Measurements from ENCODE around the gene PTGS1.

PTGS1 gene

DNA sequence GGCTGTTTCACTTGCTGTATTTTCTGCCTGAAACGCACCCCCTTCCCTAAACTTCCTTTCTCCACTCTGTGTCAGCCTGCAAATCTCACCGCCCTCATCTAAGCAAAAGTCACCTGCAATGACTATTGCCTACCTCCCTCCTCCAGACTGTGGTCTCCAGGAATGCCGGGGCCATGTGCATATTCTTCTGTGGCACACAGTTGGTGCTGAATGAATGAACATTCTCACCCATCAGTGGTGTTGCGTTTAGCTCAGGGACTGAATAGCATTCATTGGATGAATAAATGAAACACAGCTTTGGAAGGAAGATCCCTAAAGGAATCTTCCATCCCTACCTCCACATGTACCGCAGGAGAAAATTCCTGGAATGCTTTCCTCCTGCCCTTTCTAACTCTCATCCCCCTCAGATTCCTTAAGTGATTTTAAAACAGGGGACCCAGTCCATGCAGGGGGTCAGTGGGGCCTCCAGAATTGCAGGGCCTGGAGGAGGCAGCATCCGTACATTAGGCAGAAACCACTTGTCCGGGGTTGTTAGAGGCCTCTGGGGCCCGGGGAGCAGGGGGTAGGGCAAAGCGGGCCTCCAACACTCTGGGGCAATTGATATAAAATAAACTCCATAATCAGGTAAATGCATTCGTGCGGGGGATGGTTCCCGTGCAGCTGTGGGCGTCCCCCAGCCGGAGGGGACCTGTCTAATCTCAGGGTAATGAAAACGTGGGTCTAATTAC is 28.3 kb upstream of the PTGS1 start:
- ChIA-PET CTCF (interaction anchor here (0.8 to 20.5 kb wide), 4 partner anchors 8 to 240 kb away, joined by 3 to 831 read pairs (median 14); no protein-coding TSS in a partner anchor), POLR2A (no interaction called here)
- no peak for DNase-seq (ENCODE audit: low read depth, low spot score)
- no peak overlapping the region for H3K4me3 ChIP-seq (ENCODE audit: low read depth, low read length)
- TF ChIP-seq, protein P1, sequence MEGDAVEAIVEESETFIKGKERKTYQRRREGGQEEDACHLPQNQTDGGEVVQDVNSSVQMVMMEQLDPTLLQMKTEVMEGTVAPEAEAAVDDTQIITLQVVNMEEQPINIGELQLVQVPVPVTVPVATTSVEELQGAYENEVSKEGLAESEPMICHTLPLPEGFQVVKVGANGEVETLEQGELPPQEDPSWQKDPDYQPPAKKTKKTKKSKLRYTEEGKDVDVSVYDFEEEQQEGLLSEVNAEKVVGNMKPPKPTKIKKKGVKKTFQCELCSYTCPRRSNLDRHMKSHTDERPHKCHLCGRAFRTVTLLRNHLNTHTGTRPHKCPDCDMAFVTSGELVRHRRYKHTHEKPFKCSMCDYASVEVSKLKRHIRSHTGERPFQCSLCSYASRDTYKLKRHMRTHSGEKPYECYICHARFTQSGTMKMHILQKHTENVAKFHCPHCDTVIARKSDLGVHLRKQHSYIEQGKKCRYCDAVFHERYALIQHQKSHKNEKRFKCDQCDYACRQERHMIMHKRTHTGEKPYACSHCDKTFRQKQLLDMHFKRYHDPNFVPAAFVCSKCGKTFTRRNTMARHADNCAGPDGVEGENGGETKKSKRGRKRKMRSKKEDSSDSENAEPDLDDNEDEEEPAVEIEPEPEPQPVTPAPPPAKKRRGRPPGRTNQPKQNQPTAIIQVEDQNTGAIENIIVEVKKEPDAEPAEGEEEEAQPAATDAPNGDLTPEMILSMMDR (IDR thresholded peaks at IDR 0.05; ENCODE audit: insufficient read depth, low read length, missing control alignments), result no peak

DNA sequence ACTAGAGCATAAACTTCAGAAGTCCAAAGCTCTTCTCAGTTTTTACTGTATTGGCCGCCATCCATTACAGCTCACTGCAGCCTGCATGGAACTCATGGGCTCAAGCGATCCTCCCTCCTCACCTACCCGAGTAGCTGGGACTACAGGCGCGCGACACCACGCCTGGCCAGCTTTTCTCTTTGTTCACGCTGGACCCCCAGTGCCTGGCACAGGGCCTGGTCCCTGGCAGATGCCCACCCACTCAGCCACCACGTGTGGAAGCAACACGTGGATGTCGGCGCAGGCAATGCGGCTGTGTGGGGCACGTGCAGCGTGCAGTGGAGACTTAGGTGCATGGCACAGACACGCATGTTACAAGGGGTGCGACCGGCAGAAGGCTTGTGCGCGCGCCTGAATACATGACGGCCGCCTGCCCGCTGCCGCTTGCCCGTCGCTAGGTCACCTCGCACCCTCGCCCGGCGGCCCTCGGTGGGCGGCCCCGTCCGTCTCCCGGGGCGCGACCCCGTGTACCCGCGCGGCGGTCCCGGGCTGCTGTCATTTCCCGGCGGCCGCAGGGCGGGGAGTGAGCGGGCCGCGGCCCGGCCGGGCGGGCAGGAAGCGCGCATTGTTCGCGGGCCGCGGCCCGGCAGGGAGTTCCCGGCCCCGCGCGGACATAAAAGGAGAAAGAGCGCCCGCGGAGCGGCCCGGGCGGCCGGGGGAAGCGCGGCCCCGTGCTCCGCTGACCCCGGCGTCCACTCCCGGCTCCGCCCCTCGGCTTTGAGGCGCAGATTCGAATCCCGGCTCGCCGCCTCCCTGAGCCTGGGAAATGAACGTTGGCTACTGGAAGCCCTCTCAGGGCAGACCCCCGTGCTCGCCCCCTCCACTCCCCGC is 24.1 kb upstream of the PTGS1 start:
- ChIA-PET POLR2A (no interaction called here), CTCF (interaction anchor here (0.7 to 20.5 kb wide), 12 partner anchors 8 to 250 kb away, joined by 3 to 831 read pairs (median 3); partner anchors contain the start of genes MORN5 and NDUFA8)
- TF ChIP-seq, protein P1 (IDR thresholded peaks at IDR 0.05; ENCODE audit: insufficient read depth, low read length, missing control alignments), result no peak
- H3K4me3 ChIP-seq (ENCODE audit: low read depth, low read length), result peak overlapping the region; percentile 51
- no peak for DNase-seq (ENCODE audit: low read depth, low spot score)

DNA sequence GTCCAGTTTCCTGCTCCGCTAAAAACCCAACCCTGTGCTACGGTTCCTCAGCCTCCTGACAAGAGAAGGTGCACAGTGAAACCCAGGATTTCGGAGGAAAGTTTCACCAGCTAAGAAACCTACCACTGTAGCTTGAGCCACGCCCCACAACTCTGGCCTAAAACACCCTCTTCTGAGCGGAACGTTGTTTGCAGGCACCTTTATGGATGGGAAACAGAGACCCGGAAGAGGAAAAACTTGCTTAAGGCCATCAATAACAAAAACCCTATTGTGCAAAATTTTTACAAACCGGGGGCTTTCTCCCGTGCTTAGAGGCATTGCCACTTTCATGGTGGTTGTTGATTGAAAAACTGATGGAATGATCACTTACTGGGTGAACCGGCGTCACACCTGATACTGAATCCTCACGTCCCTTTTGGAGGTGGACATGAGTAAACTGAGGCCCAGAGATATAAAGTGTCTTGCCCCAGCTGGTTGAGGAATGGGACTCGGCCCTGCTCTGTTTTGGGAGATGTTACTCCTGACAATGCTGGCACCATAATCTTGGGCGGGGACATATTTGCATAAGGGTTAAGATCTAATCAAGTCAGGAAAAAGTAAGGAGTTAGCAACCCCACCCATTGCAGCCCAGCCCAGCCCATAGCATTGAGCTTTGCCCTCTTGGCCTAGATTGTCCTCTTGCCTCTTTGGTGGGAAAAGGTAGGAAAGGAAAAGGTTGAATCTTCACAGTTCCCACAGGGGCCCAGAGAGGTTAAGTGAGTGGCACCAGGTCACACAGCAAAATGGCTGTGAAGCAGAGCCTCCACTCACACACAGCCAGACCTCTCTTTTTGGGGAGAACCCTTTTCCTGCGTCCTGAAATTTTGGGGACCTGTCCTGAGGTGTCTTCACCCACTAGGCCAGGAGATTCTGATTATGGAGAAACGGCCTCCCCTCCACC is 23.2 kb upstream of the PTGS1 start:
- TF ChIP-seq, protein P1 (IDR thresholded peaks at IDR 0.05; ENCODE audit: insufficient read depth, low read length, missing control alignments), result no peak
- H3K4me3 ChIP-seq (ENCODE audit: low read depth, low read length), result peak overlapping the region; percentile 51
- ChIA-PET POLR2A (no interaction called here), CTCF (interaction anchor here (0.9 to 20.5 kb wide), 12 partner anchors 9 to 251 kb away, joined by 3 to 831 read pairs (median 3); partner anchors contain the start of genes MORN5 and NDUFA8)
- DNase-seq (ENCODE audit: low read depth, low spot score), result no peak

DNA sequence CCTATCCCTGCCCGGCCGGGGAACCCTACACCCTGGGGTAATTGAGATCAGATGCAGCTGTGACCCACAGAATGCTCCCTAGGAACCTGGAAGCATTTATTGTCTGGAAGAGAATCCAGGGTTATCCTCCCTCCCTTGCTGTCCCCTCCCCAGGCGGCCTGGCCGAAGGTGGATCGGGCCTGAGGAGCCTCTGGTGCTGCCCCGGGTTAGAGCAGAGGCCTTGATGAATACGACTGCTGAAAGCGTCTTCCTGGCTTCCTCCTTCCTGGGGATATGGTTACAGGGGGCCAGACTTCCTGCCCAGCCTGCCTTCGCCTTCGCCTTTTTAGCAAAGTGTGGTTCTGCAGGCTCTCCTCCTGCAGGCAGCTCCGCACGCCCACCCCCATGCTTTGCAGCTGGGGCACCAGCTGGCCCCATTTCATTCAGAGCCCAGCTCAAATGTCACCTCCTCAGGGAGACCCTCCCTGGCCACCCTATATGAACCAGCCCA is 22.5 kb upstream of the PTGS1 start:
- ChIA-PET CTCF (interaction anchor here (0.9 to 20.5 kb wide), 11 partner anchors 8 to 252 kb away, joined by 3 to 831 read pairs (median 3); partner anchors contain the start of genes MORN5 and NDUFA8), POLR2A (no interaction called here)
- no peak for DNase-seq (ENCODE audit: low read depth, low spot score)
- TF ChIP-seq, protein P1 (IDR thresholded peaks at IDR 0.05; ENCODE audit: insufficient read depth, low read length, missing control alignments), result no peak
- no peak overlapping the region for H3K4me3 ChIP-seq (ENCODE audit: low read depth, low read length)

DNA sequence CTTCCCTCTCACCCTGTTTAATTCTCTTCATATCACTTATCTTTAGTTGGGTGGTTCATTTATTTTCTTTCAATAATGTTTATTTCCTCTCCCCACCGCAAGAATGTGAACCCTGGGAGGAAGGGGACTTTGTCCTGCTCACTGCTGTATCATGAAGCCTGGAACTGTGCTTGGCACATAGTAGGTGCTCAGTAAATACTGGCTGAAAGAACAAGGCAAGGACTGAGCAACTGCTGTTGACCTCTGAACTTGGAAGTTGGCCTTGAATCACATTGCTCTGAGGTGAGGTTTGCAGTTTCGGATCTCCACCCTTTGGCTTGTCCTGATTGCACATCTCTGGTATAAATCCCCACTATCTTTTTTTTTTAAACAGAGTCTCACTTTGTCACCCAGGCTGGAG is 22.0 kb upstream of the PTGS1 start:
- ChIA-PET POLR2A (no interaction called here), CTCF (interaction anchor here (1.0 to 20.5 kb wide), 12 partner anchors 8 to 252 kb away, joined by 3 to 831 read pairs (median 8); no protein-coding TSS in a partner anchor)
- H3K4me3 ChIP-seq (ENCODE audit: low read depth, low read length), result no peak overlapping the region
- TF ChIP-seq, protein P1 (IDR thresholded peaks at IDR 0.05; ENCODE audit: insufficient read depth, low read length, missing control alignments), result no peak
- DNase-seq (ENCODE audit: low read depth, low spot score), result no peak
